Right atrium auricular region (tissue), 2 donors: ENCODE measurements around the gene NCOA4. TPM values are rescaled to one million over a fixed set of nuclear protein-coding genes. Genes with fewer than 3 reads are reported as not detected.

Experiments
- DNase-seq: peaks from one replicate; pipeline ENCODE4 v3.0.0-alpha.2; 2019; ENCODE audit warnings: low spot score
- H3K27ac ChIP-seq, 2 donors: fragments of 200-600 bp; sonication (generic); 1 replicate in 1 of 2; 2 replicates in 1 of 2; pipeline ENCODE4 v1.5.1; 2016 to 2019
- H3K27me3 ChIP-seq, 2 donors: fragments of 200-600 bp; sonication (generic); one replicate each; pipeline versions ENCODE4 v1.5.1 to v1.6.0; 2017 to 2019
- H3K36me3 ChIP-seq: fragments of 200-600 bp; sonication (generic); one replicate; pipeline ENCODE4 v1.5.1; 2016
- H3K4me1 ChIP-seq, 2 donors: fragments of 200-600 bp; sonication (generic); one replicate each; pipeline versions ENCODE4 v1.5.1 to v1.6.0; 2017 to 2019
- H3K4me3 ChIP-seq, 2 donors: fragments of 200-600 bp; sonication (generic); 1 replicate in 1 of 2; 2 replicates in 1 of 2; pipeline ENCODE4 v1.5.1; 2017 to 2019; ENCODE audit warnings: mild to moderate bottlenecking in 1 of 2, moderate library complexity in 1 of 2
- H3K9me3 ChIP-seq, 2 donors: fragments of 200-600 bp; sonication (generic); one replicate each; pipeline ENCODE4 v1.5.1; 2019
- CTCF ChIP-seq, 2 donors: fragments of 200-600 bp; sonication (generic); IDR thresholded peaks; one replicate each; pipeline ENCODE4 v1.5.1; 2019; ENCODE audit warnings: antibody characterized with exemption in 2 of 2
- total RNA-seq, 2 donors: library from RNA; depleted of rRNA; stranded (reverse); fragments of >200 nt; gene quantifications; one replicate each; pipeline ENCODE4 v1.1.0, GENCODE V29; 2016

Gene NCOA4
- total RNA-seq, 2 donors from 2014 or later = 155 to 259 TPM

DNA sequence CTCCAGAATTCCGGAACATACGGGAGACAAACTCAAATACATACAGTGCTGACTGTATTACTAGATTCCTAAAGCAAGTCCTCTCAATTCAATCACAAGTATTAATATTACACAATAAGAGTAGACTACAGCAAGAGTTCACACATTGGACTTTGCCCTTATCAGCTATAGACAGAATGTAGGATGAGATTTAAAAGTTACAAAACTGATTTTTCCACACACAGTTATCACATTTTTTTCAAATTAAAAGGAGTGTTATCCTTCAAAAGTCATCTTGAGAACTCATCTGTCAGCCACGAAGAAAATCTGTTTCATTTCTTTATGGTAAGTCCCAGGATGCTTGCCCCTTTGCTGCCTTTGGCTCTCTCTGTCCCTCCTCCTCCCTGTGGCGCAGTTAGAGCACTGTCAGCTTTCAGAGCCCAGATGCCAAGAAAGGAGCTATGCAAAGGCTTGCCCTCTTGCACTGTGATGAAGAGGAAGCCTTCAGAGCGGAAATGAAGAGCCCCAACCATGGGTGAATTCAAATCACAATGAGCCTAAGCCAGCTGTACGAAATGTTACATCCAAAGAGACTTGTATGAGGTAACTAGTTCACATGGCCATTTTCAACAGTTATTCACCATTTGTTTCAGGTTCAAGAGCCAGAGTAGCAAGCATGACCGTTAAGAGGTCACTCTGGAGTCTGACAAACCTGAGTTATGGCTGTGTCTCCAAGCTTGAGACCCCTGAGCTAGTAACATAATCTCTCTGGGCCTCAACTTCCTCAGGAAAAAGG lies 10.7 kb downstream of the NCOA4 start:
- DNase-seq = no peak
- Histone ChIP-seq H3K36me3 (peaks cover 10% of the 10 kb centered on the region), H3K27ac (peak overlapping the region; percentile 74 to 91), H3K4me1 (peaks cover 0 to 89% of the 10 kb centered on the region in 2 donors), H3K4me3 (peak overlapping the region in 1 of 2 donors; percentile 13), H3K9me3 (no peaks in the 10 kb centered on the region), H3K27me3 (no peaks in the 10 kb centered on the region)
- TF ChIP-seq CTCF (IDR thresholded peaks at IDR 0.05) = no peak

GRCh38 chr10:46019177-46019528 lies 11.3 kb downstream of the NCOA4 start:
- peak overlapping the region; percentile 74 to 91 for H3K27ac ChIP-seq
- TF ChIP-seq CTCF (IDR thresholded peaks at IDR 0.05) = no peak
- no peaks in the 10 kb centered on the region for H3K27me3 ChIP-seq
- H3K9me3 ChIP-seq = no peaks in the 10 kb centered on the region
- H3K36me3 ChIP-seq = peaks cover 16% of the 10 kb centered on the region
- no peak for DNase-seq
- peaks cover 0 to 84% of the 10 kb centered on the region in 2 donors for H3K4me1 ChIP-seq
- no peak overlapping the region for H3K4me3 ChIP-seq

- DNase-seq = no peak
- H3K4me1 ChIP-seq = peaks cover 0 to 79% of the 10 kb centered on the region in 2 donors
- H3K36me3 ChIP-seq = peaks cover 22% of the 10 kb centered on the region
- no peaks in the 10 kb centered on the region for H3K9me3 ChIP-seq
- peak overlapping the region; percentile 74 to 91 for H3K27ac ChIP-seq
- no peak for TF ChIP-seq CTCF (IDR thresholded peaks at IDR 0.05)
- no peak overlapping the region for H3K4me3 ChIP-seq
- no peaks in the 10 kb centered on the region for H3K27me3 ChIP-seq
These were observed 11.8 kb downstream of the NCOA4 start for GRCh38 chr10:46018453-46019176.

- H3K27me3 ChIP-seq = no peaks in the 10 kb centered on the region
- peak overlapping the region; percentile 74 to 91 for H3K27ac ChIP-seq
- H3K4me1 ChIP-seq = peaks cover 0 to 74% of the 10 kb centered on the region in 2 donors
- H3K4me3 ChIP-seq = no peak overlapping the region
- H3K36me3 ChIP-seq = peaks cover 30% of the 10 kb centered on the region
- DNase-seq = no peak
- TF ChIP-seq CTCF (IDR thresholded peaks at IDR 0.05) = no peak
- H3K9me3 ChIP-seq = no peaks in the 10 kb centered on the region
These were observed 12.7 kb downstream of the NCOA4 start for GRCh38 chr10:46017733-46018132.

- no peak for TF ChIP-seq CTCF (IDR thresholded peaks at IDR 0.05)
- DNase-seq = no peak
- H3K27ac ChIP-seq = peak overlapping the region in 1 of 2 donors; percentile 50
These were observed 13.6 kb downstream of the NCOA4 start for GRCh38 chr10:46016811-46017210.

More at GRCh38 chr10:46016811-46017210, 13.6 kb downstream of the NCOA4 start:
- Histone ChIP-seq H3K27me3 (no peaks in the 10 kb centered on the region), H3K4me3 (no peak overlapping the region), H3K36me3 (peaks cover 40% of the 10 kb centered on the region), H3K9me3 (no peaks in the 10 kb centered on the region), H3K4me1 (peaks cover 0 to 64% of the 10 kb centered on the region in 2 donors)
